IPS-NIHi7 (cell line): ENCODE measurements around the gene PIGM.

Source experiments
- DNase-seq: peaks from one replicate; pipeline ENCODE4 v3.0.0; 2012; ENCODE audit warnings: mixed read lengths; ENCODE audit errors: extremely low spot score

Gene PIGM

DNA sequence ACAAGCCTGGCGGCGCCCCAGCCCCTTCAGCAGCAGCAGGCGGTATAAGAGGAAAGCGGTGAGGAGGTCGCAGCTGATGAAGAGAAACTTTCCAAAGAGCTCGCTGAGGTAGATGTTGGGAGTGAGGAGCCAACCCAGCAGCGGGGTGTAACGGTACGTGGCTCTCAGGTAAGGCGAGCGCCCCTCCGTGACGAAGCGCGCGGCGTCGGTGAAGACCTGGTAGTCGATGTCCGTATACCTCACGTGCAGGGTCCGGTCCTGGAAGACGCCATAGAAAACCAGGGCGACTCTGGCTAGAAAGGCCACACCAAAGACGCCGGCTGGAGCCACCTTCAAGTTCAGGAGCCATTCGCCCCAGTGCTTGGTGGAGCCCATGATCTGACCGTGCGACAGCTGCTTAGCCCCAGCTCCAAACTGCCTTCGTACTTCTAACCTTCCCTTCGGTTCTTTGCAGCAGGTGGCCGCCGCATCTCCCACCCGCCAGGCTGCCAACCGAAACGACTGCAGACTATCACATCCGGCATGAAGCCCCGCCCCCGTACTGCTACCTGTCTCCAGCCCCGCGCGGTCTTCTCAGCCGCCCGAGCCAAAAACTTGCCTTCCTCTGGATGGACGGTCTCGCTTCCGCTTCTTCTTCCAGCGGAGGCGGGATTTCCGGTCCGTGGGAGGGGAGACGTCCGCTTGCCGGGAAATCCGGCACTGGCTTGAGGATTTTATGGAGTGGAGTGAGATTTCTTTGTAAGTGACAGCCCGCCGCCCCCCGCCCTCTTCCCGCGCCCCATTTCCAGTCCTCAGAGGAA, at the start of gene PIGM:
Gene PIGM, minus strand, starts transcription at position 626 of the 800 bp plus-strand sequence. Its CDS starts 251 bp downstream, at position 375.
- peak; percentile 98 for DNase-seq

GRCh38 chr1:160081261-160081936, 49.6 kb upstream of the PIGM start, which contains the start of gene KCNJ9:
Gene KCNJ9, plus strand, starts transcription at chr1:160081538. Its CDS starts 2,493 bp downstream, at chr1:160084031.
- DNase-seq = peak; percentile 46

GRCh38 chr1:160080381-160081100, 48.8 kb upstream of the PIGM start:
- no peak for DNase-seq

- no peak for DNase-seq
These were observed 47.7 kb upstream of the PIGM start for GRCh38 chr1:160079448-160079847.

- DNase-seq = peak; percentile 82
These were observed 46.9 kb upstream of the PIGM start for GRCh38 chr1:160078512-160079195.

GRCh38 chr1:160077486-160077885, 45.7 kb upstream of the PIGM start:
- no peak for DNase-seq

DNA sequence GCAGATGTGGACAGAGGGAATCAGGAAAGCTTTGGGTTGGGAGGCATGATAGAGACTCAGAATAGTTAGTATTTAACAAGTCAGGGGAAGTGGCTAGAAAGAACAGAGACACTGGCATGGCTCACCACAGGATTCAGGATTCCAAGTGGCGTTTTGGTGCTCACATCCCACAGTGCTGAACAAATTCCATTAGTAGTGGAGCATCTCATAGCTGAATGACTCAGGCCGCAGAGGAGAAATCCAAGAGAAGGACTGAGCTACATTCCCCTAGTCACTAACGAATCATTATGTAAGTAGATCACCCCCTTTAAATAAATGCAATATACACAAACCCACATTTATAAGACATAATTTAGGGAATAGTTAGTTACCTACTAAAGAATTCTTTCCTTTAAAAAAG, 44.5 kb upstream of the PIGM start:
- no peak for DNase-seq

DNA sequence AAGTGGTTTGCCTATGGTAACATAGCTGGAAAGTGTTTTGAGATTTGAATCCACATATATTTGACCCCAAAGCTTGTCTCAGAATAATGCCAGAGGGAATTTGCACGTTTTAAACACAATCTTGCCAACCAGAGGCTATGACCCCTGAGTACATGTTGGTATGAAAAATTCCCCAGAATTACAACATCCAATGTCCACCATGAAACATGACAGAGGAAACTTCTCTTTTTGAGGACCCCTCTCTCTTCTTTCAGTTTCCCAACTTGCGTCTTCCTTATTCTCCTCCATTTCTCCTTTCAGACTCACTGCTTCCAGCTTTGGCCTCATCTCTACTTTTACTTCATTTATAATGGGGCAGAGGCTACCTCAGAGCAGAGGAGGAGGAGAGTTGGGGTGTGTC, 44.0 kb upstream of the PIGM start:
- no peak for DNase-seq

- no peak for DNase-seq
These were observed 43.1 kb upstream of the PIGM start for GRCh38 chr1:160074865-160075264.

- no peak for DNase-seq
These were observed 39.5 kb upstream of the PIGM start for GRCh38 chr1:160071289-160071688.

DNA sequence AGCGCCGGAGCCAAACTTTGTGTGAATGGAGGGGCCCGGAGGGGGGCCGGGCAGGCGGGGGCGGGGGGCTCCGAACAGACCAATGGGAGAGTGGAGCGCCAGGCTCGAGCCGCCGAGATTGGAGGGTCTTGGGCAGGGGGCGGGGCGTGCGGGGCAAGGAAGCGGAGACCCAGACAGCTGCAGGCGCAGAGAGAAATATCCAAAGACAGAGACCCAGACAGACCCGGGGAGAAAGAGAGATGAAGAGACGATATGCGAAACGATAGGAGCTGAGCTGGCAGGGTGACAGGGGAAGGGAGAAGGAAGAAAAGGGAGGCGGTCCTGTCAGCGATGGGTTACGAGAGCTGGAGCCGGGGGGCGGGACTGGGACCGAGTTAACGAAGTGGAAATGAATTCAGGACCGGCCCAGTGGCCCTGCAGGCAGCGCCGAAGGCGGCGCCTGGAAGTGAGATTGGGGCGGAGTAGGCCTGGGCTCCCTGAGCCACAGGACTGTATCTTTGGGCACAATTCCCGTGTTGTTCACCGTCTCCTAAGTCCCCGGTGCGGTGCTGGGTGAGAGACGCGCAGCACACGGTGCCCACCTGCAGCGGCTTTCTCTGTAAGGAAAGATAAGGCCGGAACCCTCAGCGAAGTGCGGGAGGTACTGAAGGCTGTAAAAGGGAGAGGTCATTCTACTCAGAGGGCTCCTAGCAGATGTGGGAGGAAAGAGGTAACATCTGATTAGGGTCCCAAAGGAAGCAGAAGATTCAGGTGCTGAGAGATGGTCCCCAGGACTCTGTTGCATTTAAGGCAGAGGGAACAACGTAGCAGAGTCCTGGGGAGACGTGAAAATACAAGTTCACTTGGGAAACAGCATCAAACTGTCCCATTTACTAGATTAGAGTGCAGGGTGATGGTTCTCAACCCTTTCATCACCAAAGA, 38.7 kb upstream of the PIGM start:
- peak; percentile 97 for DNase-seq

- no peak for DNase-seq
These were observed 37.9 kb upstream of the PIGM start, which contains the start of gene KCNJ10 for GRCh38 chr1:160069460-160070231. Gene KCNJ10, minus strand, starts transcription at chr1:160070160. Its CDS starts 27,628 bp downstream, at chr1:160042532.

- no peak for DNase-seq
These were observed 36.4 kb upstream of the PIGM start for GRCh38 chr1:160068225-160068624.

DNA sequence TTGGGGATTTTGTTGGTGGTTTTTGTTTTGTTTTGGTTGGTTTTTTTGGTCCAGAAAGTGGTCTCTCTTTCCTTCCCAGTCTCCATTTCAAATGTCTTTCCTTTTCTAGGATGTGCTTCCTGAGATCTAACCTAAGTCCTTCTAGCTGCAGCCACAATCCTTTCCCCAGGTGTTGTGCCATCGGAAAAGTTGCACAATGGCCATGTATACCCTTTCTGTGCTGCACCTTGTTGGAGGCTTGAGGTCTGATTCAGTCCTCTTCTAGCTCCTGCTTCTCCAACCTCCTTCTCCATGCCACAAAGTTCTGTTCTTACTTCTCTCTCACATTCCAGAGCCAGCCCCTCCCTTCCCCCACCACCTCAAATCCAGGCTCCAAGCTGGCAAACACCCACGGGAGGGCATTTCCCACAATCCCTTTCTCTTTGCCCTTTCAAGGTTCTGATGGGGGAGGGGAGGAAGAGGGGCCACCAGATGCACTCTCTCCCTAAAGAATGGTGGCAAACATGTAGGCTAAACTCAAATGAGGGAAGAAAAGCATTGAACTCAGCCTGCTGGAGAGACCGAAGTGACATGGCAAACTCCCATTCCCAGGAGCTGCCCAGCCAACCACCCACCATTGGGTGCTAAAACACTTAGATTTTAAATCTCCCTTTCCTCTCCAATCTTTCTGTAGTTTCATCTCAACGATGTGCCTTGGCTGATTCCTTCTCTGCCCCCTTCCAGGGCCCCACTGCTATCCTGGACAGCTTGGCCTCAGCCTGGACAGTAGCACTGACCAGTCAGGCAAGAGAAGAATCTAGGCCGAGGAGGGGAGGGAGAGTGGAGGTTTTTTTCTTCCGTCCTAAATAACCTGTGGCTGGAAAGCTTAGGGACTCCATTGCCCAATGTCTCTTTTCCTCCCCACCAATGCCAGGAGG, 35.3 kb upstream of the PIGM start:
- DNase-seq = no peak

- DNase-seq = no peak
These were observed 33.0 kb upstream of the PIGM start for GRCh38 chr1:160064746-160065145.

GRCh38 chr1:160064164-160064563, 32.4 kb upstream of the PIGM start:
- DNase-seq = no peak

DNA sequence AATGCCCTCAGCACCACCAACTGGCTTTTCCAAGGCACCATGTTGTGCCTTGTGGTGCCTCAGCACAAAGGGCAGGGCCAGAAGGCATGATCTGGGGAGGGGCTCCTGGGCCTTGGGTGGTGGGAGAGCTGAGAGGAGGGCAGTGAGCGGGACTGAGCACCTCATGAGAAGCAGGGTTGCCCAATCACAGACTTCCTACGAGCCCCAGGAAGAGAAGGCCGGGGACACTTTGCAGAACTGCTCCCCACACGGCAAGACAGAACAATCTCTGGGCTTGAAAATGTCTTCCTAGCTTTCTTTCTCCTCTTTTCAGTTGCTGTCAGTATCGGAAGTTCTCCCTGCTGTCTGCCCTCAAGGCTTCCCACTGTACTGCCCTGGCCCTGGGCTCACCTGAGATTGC, 31.4 kb upstream of the PIGM start:
- DNase-seq = no peak

DNA sequence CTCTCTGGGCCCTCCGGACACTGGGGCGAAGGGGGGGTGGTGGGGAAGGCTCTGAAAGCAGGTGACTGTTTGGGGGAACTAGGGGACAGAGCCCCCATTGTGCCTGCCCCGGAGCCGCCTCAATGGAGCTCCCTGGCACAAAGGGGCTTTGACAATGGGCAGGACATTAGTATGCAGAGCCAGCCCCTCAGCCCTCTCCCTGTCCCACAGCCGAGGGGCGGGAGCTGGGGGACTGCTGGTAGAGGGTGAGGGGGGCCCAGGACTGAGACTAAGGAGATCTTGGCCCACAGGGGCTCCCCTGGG, 30.4 kb upstream of the PIGM start:
- DNase-seq = no peak
